Stimulated activated naive CD8-positive, alpha-beta T cell treated with anti-CD3 and anti-CD28 coated beads, Interleukin-15, Interleukin-2, amounts not matched to agents 100 U/mL and 50 U/mL, for 24 hours (primary cell): ENCODE results near the gene IGFBP2.

Experiments used
- ATAC-seq: fragments of 150-1000 bp; cut with Tn5 transposase; one replicate; pipeline ENCODE4 v1.10.0; 2021
- DNase-seq: peaks from one replicate; pipeline ENCODE4 v3.0.0; 2021

The IGFBP2 gene

GRCh38 chr2:216637472-216637871 lies 4.3 kb downstream of the IGFBP2 start:
- DNase-seq (no peak), ATAC-seq (no peak)

- DNase-seq (no peak), ATAC-seq (no peak)
Observed at GRCh38 chr2:216643986-216644659, 10.9 kb downstream of the IGFBP2 start.

- ATAC-seq, result no peak
- no peak for DNase-seq
Observed at GRCh38 chr2:216644842-216645635, 11.8 kb downstream of the IGFBP2 start.

- DNase-seq (no peak), ATAC-seq (no peak)
Observed at GRCh38 chr2:216645636-216645950, 12.4 kb downstream of the IGFBP2 start.

GRCh38 chr2:216646116-216646515 lies 12.9 kb downstream of the IGFBP2 start:
- no peak for ATAC-seq
- DNase-seq, result no peak

GRCh38 chr2:216648105-216648504 lies 14.9 kb downstream of the IGFBP2 start:
- DNase-seq (no peak), ATAC-seq (no peak)

- DNase-seq (no peak), ATAC-seq (no peak)
Observed at GRCh38 chr2:216649574-216649973, 16.4 kb downstream of the IGFBP2 start.

GRCh38 chr2:216650626-216651257 lies 17.5 kb downstream of the IGFBP2 start:
- ATAC-seq, result no peak
- DNase-seq, result no peak

GRCh38 chr2:216651351-216651881 lies 18.2 kb downstream of the IGFBP2 start:
- no peak for ATAC-seq
- DNase-seq, result no peak

GRCh38 chr2:216652566-216652965 lies 19.3 kb downstream of the IGFBP2 start:
- ATAC-seq (no peak), DNase-seq (no peak)

GRCh38 chr2:216653093-216653799 lies 20.0 kb downstream of the IGFBP2 start:
- DNase-seq (no peak), ATAC-seq (no peak)

- ATAC-seq (no peak), DNase-seq (no peak)
Observed at GRCh38 chr2:216653931-216654365, 20.7 kb downstream of the IGFBP2 start.

- DNase-seq, result no peak
- ATAC-seq, result no peak
Observed at GRCh38 chr2:216654528-216655052, 21.4 kb downstream of the IGFBP2 start.

- DNase-seq, result no peak
- ATAC-seq, result no peak
Observed at GRCh38 chr2:216657086-216657855, 24.1 kb downstream of the IGFBP2 start.

GRCh38 chr2:216657980-216658379 lies 24.8 kb downstream of the IGFBP2 start:
- ATAC-seq (no peak), DNase-seq (no peak)

GRCh38 chr2:216658757-216659156 lies 25.5 kb downstream of the IGFBP2 start:
- DNase-seq (no peak), ATAC-seq (no peak)

GRCh38 chr2:216659276-216659675 lies 26.1 kb downstream of the IGFBP2 start:
- ATAC-seq, result no peak
- DNase-seq, result no peak

- no peak for ATAC-seq
- DNase-seq, result no peak
Observed at GRCh38 chr2:216660496-216660895, 27.3 kb downstream of the IGFBP2 start.

GRCh38 chr2:216661051-216661450 lies 27.8 kb downstream of the IGFBP2 start:
- ATAC-seq (no peak), DNase-seq (no peak)

GRCh38 chr2:216661639-216662375 lies 28.6 kb downstream of the IGFBP2 start:
- ATAC-seq (no peak), DNase-seq (peak; percentile 30)

- no peak for DNase-seq
- ATAC-seq, result no peak
Observed at GRCh38 chr2:216663106-216663505, 29.9 kb downstream of the IGFBP2 start.
